GM12878 (cell line): ENCODE results near the gene ATP13A5.

Experiments
- CTCF ChIP-seq, 3 experiments: IDR thresholded peaks in 2 of 3; conservative IDR thresholded peaks in 1 of 3; 2 replicates each; pipeline ENCODE4 v1.5.1; 2011; ENCODE audit warnings: low read depth in 3 of 3, low read length in 3 of 3, mild to moderate bottlenecking in 3 of 3, control low read depth in 2 of 3, moderate library complexity in 2 of 3, inconsistent platforms in 1 of 3, mixed read lengths in 1 of 3; ENCODE audit not compliant: control insufficient read depth in 2 of 3, insufficient read depth in 1 of 3; ENCODE audit errors: extremely low read depth in 1 of 3
- E2F8 ChIP-seq: fragments of 450-650 bp; IDR thresholded peaks from 2 replicates; pipeline ENCODE4 v1.6.1; 2018; ENCODE audit warnings: mild to moderate bottlenecking, low read depth, moderate library complexity; ENCODE audit not compliant: partially characterized antibody
- FOXK2 ChIP-seq: fragments of 450-650 bp; IDR thresholded peaks from 2 replicates; pipeline ENCODE4 v1.6.1; 2017; ENCODE audit warnings: mild to moderate bottlenecking, moderate library complexity
- HDAC2 ChIP-seq: fragments of 200-600 bp; sonication (generic); IDR thresholded peaks from 2 replicates; pipeline ENCODE4 v1.6.1; 2017
- HDAC6 ChIP-seq: fragments of 200-600 bp; sonication (generic); IDR thresholded peaks from one replicate; pipeline ENCODE4 v1.8.0; 2017; ENCODE audit warnings: antibody characterized with exemption; ENCODE audit not compliant: unreplicated experiment
- PAX5 ChIP-seq: IDR thresholded peaks from 2 replicates; pipeline ENCODE4 v1.6.1; 2011; ENCODE audit warnings: low read depth, low read length, borderline replicate concordance
- REST ChIP-seq: IDR thresholded peaks from 2 replicates; pipeline ENCODE4 v1.6.1; 2012; ENCODE audit warnings: mild to moderate bottlenecking, low read depth, low read length
- YY1 ChIP-seq: IDR thresholded peaks from 2 replicates; pipeline ENCODE4 v1.6.1; 2011; ENCODE audit warnings: low read depth, mild to moderate bottlenecking, low read length
- ZNF592 ChIP-seq: fragments of 450-650 bp; IDR thresholded peaks from 2 replicates; pipeline ENCODE4 v1.6.1; 2017; ENCODE audit warnings: mild to moderate bottlenecking, moderate library complexity

DNA sequence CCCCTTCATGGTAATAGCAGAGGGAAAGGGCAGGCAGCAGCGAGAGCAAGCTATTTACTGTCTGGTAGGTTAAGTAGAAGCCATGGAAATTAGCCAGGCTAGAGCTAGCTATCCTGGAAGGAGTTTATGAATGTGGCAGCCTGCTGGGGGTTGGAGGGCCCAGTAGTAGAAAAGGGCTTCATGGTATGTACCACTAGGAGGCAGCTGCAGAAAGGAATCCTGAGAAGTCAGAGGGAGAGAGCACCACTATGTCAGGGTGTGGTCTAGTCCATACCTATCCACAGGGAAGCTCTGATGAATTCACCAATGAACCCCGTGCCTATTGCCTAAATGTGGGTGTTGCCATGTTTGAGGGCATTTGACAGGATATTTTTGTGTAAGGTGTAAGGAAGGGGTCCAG lies 82.6 kb downstream of the ATP13A5 start:
- TF ChIP-seq HDAC6 = no peak
- no peak for TF ChIP-seq HDAC2
- no peak for TF ChIP-seq YY1
- TF ChIP-seq ZNF592 = no peak
- TF ChIP-seq CTCF (IDR thresholded peaks at IDR 0.05 in 2 of 3, conservative IDR thresholded peaks at IDR 0.05 in 1 of 3; ENCODE audit: control insufficient read depth in 2 of 3, extremely low read depth in 1 of 3, insufficient read depth in 1 of 3, low read depth in 3 of 3, low read length in 3 of 3) = no peak
- TF ChIP-seq E2F8 = no peak
- no peak for TF ChIP-seq FOXK2
- no peak for TF ChIP-seq PAX5
- no peak for TF ChIP-seq REST
